Measurements from ENCODE around the gene FAM171A2.

DNA sequence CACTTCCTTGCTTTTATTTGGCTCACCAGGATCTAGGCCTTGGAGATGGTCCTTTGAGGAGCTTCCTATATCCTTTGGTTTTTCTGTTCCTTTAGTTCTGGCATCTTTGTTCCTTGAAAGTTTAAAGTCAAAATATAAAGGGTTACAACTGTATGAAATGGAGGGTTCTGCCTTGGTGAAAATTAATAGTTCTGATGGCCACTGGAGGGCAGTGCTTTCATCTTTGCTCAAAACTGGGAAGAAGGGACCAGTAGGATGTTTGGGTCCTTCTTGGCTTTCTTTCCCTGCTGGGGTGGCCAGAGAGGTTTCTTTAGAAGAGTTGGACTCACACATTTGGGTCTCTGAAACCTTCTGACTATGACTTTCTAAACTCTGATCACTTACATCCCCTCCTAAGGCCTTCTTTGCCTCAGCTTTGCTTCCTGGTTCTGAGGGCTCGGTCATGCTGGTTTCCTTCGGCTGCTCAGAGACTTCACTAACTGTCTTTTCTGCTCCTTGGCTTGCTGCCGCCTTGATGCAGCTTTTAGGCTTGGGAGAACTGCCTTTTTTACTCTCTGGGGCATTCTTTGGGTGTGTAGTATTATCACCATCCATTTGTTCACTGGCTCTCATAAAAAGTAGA lies 36.7 kb upstream of the FAM171A2 start:
- TF ChIP-seq, protein P1, sequence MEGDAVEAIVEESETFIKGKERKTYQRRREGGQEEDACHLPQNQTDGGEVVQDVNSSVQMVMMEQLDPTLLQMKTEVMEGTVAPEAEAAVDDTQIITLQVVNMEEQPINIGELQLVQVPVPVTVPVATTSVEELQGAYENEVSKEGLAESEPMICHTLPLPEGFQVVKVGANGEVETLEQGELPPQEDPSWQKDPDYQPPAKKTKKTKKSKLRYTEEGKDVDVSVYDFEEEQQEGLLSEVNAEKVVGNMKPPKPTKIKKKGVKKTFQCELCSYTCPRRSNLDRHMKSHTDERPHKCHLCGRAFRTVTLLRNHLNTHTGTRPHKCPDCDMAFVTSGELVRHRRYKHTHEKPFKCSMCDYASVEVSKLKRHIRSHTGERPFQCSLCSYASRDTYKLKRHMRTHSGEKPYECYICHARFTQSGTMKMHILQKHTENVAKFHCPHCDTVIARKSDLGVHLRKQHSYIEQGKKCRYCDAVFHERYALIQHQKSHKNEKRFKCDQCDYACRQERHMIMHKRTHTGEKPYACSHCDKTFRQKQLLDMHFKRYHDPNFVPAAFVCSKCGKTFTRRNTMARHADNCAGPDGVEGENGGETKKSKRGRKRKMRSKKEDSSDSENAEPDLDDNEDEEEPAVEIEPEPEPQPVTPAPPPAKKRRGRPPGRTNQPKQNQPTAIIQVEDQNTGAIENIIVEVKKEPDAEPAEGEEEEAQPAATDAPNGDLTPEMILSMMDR (IDR thresholded peaks at IDR 0.05 in 4 of 5, conservative IDR thresholded peaks at IDR 0.05 in 1 of 5): peak; percentile 35 to 57 (median 53)
- no peak for TF ChIP-seq POLR2A (IDR thresholded peaks at IDR 0.05)

All from gastrocnemius medialis (tissue), 4 donors.